Heart left ventricle (tissue), 13 donors: ENCODE data around the gene GABBR2.

ENCODE experiments used
- POLR2A ChIP-seq, 2 donors: fragments of 450-650 bp; IDR thresholded peaks; one replicate each; pipeline ENCODE4 v1.6.1; 2017; ENCODE audit warnings: antibody characterized with exemption in 2 of 2, mild to moderate bottlenecking in 2 of 2, moderate library complexity in 2 of 2
- TF ChIP-seq, protein P1 (sequence below), 12 donors: fragments of 200-600 bp; sonication (generic) in 4 of 12; IDR thresholded peaks; one replicate each; pipeline versions ENCODE4 v1.5.0 to v1.8.0; 2018 to 2022; ENCODE audit warnings: antibody characterized with exemption in 12 of 12, mild to moderate bottlenecking in 5 of 12
- donor health status: ischemic (EF 13 %, LVEDD 7.1; RV severe dilation, severe dysfunction).
- donor health status: DM: no; HTN: yes; CAD: no.
- donor health status: DM: no; HTN: no; CAD: no.
- donor health status: ischemic (EF 25% LVEDD 6.9; RV normal size, moderate dysfunction).
- donor health status: ischemic (EF 25% LVEDD 5.7; RV mildly dilated, moderate dysfunction).
- donor health status: ischemic (EF 35%, LVEDD 5.7; RV mildly dilated, moderate dysfunction).
- donor health status: nonischemic (EF 11% LVEDD 7.7; RV severe dilation, severe dysfunction).
- donor health status: DM: yes; HTN: yes; CAD: no.
- donor health status: PGD.
- donor health status: ischemic (EF 29% LVEDD 5.4; RV normal size, mild dysfunction).
- donor health status: nonischemic (EF 23%, LVEDD 6.1; RV moderate dilation, normal function).

DNA sequence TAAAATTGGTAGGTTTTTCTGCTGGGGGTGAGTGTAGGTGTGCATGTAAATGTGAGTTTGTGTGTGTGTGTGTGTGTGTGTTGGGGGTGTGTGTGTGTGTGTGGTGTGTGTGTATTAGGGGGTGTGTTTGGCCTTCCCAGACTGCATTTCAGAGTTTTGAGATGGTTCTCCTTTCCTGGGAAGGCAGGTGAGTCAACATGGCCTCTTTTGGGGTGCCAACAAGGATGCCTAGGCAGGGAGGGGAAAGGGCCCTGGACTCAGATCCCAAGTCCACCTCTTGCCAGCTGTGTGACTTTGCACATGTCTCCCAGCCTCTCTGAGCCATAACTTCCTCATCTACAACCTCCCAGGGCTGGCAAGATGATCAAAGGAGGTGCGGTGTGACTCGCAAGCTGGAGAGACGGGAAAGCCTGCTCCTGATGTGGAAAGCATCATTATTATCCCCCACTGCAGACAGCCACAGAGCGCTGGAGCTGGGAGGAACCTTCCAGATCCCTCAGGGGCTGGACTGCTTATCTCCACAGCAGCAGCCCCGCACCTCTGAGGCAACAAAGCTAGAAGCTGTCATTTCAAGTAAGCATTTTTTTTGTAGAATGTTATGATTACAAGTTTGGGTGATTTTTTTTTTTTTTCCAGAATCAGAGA, 389.8 kb downstream of the GABBR2 start:
- TF ChIP-seq POLR2A (IDR thresholded peaks at IDR 0.05) = no peak
- TF ChIP-seq, protein P1, sequence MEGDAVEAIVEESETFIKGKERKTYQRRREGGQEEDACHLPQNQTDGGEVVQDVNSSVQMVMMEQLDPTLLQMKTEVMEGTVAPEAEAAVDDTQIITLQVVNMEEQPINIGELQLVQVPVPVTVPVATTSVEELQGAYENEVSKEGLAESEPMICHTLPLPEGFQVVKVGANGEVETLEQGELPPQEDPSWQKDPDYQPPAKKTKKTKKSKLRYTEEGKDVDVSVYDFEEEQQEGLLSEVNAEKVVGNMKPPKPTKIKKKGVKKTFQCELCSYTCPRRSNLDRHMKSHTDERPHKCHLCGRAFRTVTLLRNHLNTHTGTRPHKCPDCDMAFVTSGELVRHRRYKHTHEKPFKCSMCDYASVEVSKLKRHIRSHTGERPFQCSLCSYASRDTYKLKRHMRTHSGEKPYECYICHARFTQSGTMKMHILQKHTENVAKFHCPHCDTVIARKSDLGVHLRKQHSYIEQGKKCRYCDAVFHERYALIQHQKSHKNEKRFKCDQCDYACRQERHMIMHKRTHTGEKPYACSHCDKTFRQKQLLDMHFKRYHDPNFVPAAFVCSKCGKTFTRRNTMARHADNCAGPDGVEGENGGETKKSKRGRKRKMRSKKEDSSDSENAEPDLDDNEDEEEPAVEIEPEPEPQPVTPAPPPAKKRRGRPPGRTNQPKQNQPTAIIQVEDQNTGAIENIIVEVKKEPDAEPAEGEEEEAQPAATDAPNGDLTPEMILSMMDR (IDR thresholded peaks at IDR 0.05) = no peak
